Measurements from ENCODE around the gene POLR3GL. TPM values are rescaled to one million over a fixed set of nuclear protein-coding genes. Genes with fewer than 3 reads are reported as not detected.

Gene POLR3GL
- 11.2 and 13.2 TPM in 2 replicates for total RNA-seq

GRCh38 chr1:145964328-145965118, at the start of gene POLR3GL, which contains the start of gene ANKRD34A:
Gene POLR3GL, plus strand, starts transcription at chr1:145964690. Its CDS starts 10,176 bp downstream, at chr1:145974866.
Gene ANKRD34A, minus strand, starts transcription at chr1:145964575. Its CDS starts 2,816 bp downstream, at chr1:145961759.

DNA sequence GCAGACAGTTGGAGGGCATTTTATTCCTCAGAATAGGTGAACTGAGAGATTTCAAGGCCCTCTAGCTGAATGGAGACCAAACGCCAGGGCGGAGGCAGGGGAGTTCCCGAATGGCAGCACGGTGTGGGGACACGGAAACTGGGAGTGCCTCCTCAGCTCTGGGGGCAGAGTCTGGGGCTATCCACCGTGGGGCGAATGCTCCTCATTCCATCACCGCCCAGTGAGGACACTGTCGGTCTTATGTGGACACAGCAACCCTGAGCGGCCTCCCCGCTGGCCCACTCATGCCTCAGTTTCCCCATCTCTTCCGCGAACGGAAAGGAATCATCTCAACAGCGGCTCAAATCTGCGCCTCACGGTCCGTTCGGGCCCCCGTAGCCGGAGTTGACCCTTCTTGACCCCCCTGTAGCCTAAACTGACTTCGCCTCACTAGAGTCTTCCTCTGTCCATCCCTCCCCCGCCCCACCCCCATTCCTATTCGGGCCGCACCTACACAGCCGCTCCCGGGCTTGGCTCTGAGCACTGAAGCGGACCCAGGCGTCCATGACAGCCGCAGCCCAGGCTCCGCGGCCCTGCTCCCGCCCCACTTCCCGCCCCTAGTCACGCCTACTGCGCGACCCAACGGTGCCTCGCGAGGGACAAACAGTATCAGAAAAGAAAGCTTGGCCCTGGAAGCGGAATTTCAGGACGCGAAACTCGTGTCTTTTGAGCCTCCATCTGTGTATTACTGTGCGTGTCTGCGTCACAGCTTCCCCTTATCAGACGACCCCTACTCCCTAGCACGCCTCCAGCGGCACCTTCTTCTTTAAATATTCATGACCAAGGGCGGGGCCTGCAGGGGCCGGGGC, 46.1 kb upstream of the POLR3GL start, which contains the start of gene PEX11B:
Gene PEX11B, minus strand, starts transcription at position 574 of the 848 bp plus-strand sequence. Its CDS starts 29 bp downstream, at position 545.

GRCh38 chr1:145927063-145927886, 37.2 kb upstream of the POLR3GL start, which contains the start of gene RBM8A:
Gene RBM8A, minus strand, starts transcription at chr1:145927484. Its CDS starts 58 bp downstream, at chr1:145927426.

GRCh38 chr1:145957443-145958319, 6.8 kb upstream of the POLR3GL start, which contains the start of gene LIX1L:
Gene LIX1L, minus strand, starts transcription at chr1:145958017. Its CDS starts 90 bp downstream, at chr1:145957927.

DNA sequence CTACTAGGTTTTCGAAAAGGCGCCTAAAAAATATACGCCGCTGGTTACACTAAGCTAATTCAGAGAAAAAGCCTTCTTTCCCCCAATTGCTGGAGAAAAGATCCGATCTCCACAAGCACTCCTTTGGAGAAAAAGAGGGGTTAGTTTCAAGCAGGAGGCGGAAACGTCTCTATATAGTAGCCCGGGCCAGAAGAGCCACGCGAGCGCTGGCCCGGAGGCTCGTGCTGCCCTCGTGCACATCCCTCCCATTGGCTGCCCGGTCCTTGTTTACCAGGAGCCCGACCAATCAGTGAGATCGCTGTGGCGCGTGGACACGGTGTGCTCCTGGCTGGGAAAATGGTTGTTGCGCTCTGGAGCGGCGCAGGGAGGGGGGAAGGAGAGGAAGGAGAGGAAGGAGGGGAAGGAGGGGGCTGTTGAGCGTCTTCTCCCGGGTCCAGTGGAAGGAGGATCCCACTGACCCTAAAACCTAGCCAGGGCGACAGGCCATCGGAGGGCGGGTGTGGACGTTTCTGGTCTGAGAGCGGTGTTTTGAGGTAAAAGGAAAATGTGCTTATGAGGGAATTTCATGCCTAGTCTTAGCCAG, 32.0 kb downstream of the POLR3GL start, which contains the start of gene TXNIP:
Gene TXNIP, minus strand, starts transcription at position 147 of the 583 bp plus-strand sequence. CDS start 313 bp downstream, outside the sequence.

GRCh38 chr1:146021622-146022402, 57.3 kb downstream of the POLR3GL start, which contains the start of gene HJV:
Gene HJV, minus strand, starts transcription at chr1:146021735. Its CDS starts 1,504 bp downstream, at chr1:146020231.

Other genes starting within 250 kb of the POLR3GL start
- not detected in 2 replicates for gene CD160, start 245.2 kb upstream of the POLR3GL start, total RNA-seq
- gene RNF115, start 140.6 kb upstream of the POLR3GL start, total RNA-seq = 12.8 and 13.4 TPM in 2 replicates
- gene POLR3C, start 140.5 kb upstream of the POLR3GL start, total RNA-seq = 26.2 and 27.8 TPM in 2 replicates
- gene NUDT17, start 119.1 kb upstream of the POLR3GL start, total RNA-seq = 1.2 and 2.0 TPM in 2 replicates
- gene PIAS3, start 105.6 kb upstream of the POLR3GL start, total RNA-seq = 5.7 and 9.4 TPM in 2 replicates
- gene ANKRD35, start 78.8 kb upstream of the POLR3GL start, total RNA-seq = 0.28 and 0.81 TPM in 2 replicates
- gene ITGA10, start 54.6 kb upstream of the POLR3GL start, total RNA-seq = 27.6 and 32.7 TPM in 2 replicates
- 24.5 and 25.9 TPM in 2 replicates for gene PEX11B, start 46.0 kb upstream of the POLR3GL start, total RNA-seq
- 153 and 236 TPM in 2 replicates for gene RBM8A, start 37.2 kb upstream of the POLR3GL start, total RNA-seq
- gene LIX1L, start 6.7 kb upstream of the POLR3GL start, total RNA-seq = 18.5 and 18.7 TPM in 2 replicates
- 0.27 and 0.28 TPM in 2 replicates for gene ANKRD34A, start 115 bp upstream of the POLR3GL start, total RNA-seq
- 30.4 and 109 TPM in 2 replicates for gene TXNIP, start 31.9 kb downstream of the POLR3GL start, total RNA-seq
- gene HJV, start 57.0 kb downstream of the POLR3GL start, total RNA-seq = not detected in 2 replicates
- gene NBPF10, start 180.1 kb downstream of the POLR3GL start, total RNA-seq = 0.81 and 1.5 TPM in 2 replicates

Measured in endothelial cell of coronary artery (primary cell).